ENCODE results near the gene TMEM236.

Gene TMEM236

GRCh38 chr10:17742918-17743317 is 9.1 kb upstream of the TMEM236 start:
- peak; percentile 78 for DNase-seq

GRCh38 chr10:17743437-17743836 is 8.6 kb upstream of the TMEM236 start:
- no peak for DNase-seq

- no peak for DNase-seq
Observed at GRCh38 chr10:17744341-17744861, 7.6 kb upstream of the TMEM236 start.

GRCh38 chr10:17747883-17748550 is 4.0 kb upstream of the TMEM236 start:
- DNase-seq: no peak

GRCh38 chr10:17749890-17750289 is 2.1 kb upstream of the TMEM236 start:
- no peak for DNase-seq

GRCh38 chr10:17756557-17757217 is 4.7 kb downstream of the TMEM236 start:
- peak; percentile 78 for DNase-seq

- no peak for DNase-seq
Observed at GRCh38 chr10:17758200-17758599, 6.2 kb downstream of the TMEM236 start.

GRCh38 chr10:17758896-17759295 is 6.9 kb downstream of the TMEM236 start:
- DNase-seq: peak; percentile 22

- DNase-seq: no peak
Observed at GRCh38 chr10:17764142-17764541, 12.1 kb downstream of the TMEM236 start.

GRCh38 chr10:17765602-17766001 is 13.6 kb downstream of the TMEM236 start:
- DNase-seq: no peak

- no peak for DNase-seq
Observed at GRCh38 chr10:17766731-17767130, 14.7 kb downstream of the TMEM236 start.

- DNase-seq: no peak
Observed at GRCh38 chr10:17768496-17768895, 16.5 kb downstream of the TMEM236 start.

- DNase-seq: no peak
Observed at GRCh38 chr10:17768957-17769356, 17.0 kb downstream of the TMEM236 start.

GRCh38 chr10:17771017-17771416 is 19.0 kb downstream of the TMEM236 start:
- no peak for DNase-seq

- DNase-seq: no peak
Observed at GRCh38 chr10:17779784-17780183, 27.8 kb downstream of the TMEM236 start.

GRCh38 chr10:17780727-17781126 is 28.7 kb downstream of the TMEM236 start:
- DNase-seq: no peak

GRCh38 chr10:17781856-17782255 is 29.9 kb downstream of the TMEM236 start:
- peak; percentile 23 for DNase-seq

GRCh38 chr10:17782921-17783665 is 31.1 kb downstream of the TMEM236 start:
- DNase-seq: no peak

- peak; percentile 57 for DNase-seq
Observed at GRCh38 chr10:17783751-17784150, 31.8 kb downstream of the TMEM236 start.

- DNase-seq: no peak
Observed at GRCh38 chr10:17784688-17785087, 32.7 kb downstream of the TMEM236 start.

GRCh38 chr10:17785276-17785930 is 33.4 kb downstream of the TMEM236 start:
- no peak for DNase-seq

- DNase-seq: no peak
Observed at GRCh38 chr10:17787087-17787961, 35.3 kb downstream of the TMEM236 start.
